ENCODE results near the gene ITGA1. TPM values are rescaled to one million over a fixed set of nuclear protein-coding genes. Genes with fewer than 3 reads are reported as not detected.

The ITGA1 gene
- total RNA-seq, 1 donor: 104 TPM

- DNase-seq (ENCODE audit: low read depth): no peak
- H3K4me3 ChIP-seq (ENCODE audit: low read depth, low read length): no peak overlapping the region
- no peak for TF ChIP-seq CTCF (IDR thresholded peaks at IDR 0.05; ENCODE audit: insufficient read depth, low read depth, low read length)
These were observed 8.5 kb upstream of the ITGA1 start for GRCh38 chr5:52779213-52779612.

GRCh38 chr5:52783226-52783959, 4.3 kb upstream of the ITGA1 start:
- no peak for TF ChIP-seq CTCF (IDR thresholded peaks at IDR 0.05; ENCODE audit: insufficient read depth, low read depth, low read length)
- no peak overlapping the region for H3K4me3 ChIP-seq (ENCODE audit: low read depth, low read length)
- no peak for DNase-seq (ENCODE audit: low read depth)

GRCh38 chr5:52784737-52785136, 3.0 kb upstream of the ITGA1 start:
- no peak for TF ChIP-seq CTCF (IDR thresholded peaks at IDR 0.05; ENCODE audit: insufficient read depth, low read depth, low read length)
- no peak for DNase-seq (ENCODE audit: low read depth)
- H3K4me3 ChIP-seq (ENCODE audit: low read depth, low read length): no peak overlapping the region

- no peak for TF ChIP-seq CTCF (IDR thresholded peaks at IDR 0.05; ENCODE audit: insufficient read depth, low read depth, low read length)
- DNase-seq (ENCODE audit: low read depth): no peak
- no peak overlapping the region for H3K4me3 ChIP-seq (ENCODE audit: low read depth, low read length)
These were observed 1.3 kb upstream of the ITGA1 start for GRCh38 chr5:52786391-52786790.

GRCh38 chr5:52786949-52787599, 642 bp upstream of the ITGA1 start:
- peak; percentile 42 for DNase-seq (ENCODE audit: low read depth)
- peak; percentile 26 for TF ChIP-seq CTCF (IDR thresholded peaks at IDR 0.05; ENCODE audit: insufficient read depth, low read depth, low read length)
- peak overlapping the region; percentile 83 for H3K4me3 ChIP-seq (ENCODE audit: low read depth, low read length)

- H3K4me3 ChIP-seq (ENCODE audit: low read depth, low read length): peak overlapping the region; percentile 83
- DNase-seq (ENCODE audit: low read depth): no peak
- no peak for TF ChIP-seq CTCF (IDR thresholded peaks at IDR 0.05; ENCODE audit: insufficient read depth, low read depth, low read length)
These were observed 747 bp downstream of the ITGA1 start for GRCh38 chr5:52788505-52788821.

Measured in fibroblast of villous mesenchyme (primary cell).